Choroid plexus epithelial cell (primary cell): ENCODE results near the gene SSBP2.

Source experiments
- DNase-seq: peaks from one replicate; pipeline ENCODE4 v3.0.0-alpha.2; 2010; ENCODE audit warnings: low read depth
- H3K4me3 ChIP-seq: 2 replicates; pipeline ENCODE4 v1.5.1; 2011; ENCODE audit warnings: low read depth, mild to moderate bottlenecking, control low read depth, low read length, moderate library complexity
- CTCF ChIP-seq: conservative IDR thresholded peaks from 2 replicates; pipeline ENCODE4 v1.5.1; 2011; ENCODE audit warnings: low read depth, mild to moderate bottlenecking, control low read depth, inconsistent platforms, low read length, moderate library complexity

SSBP2 gene

GRCh38 chr5:81778642-81779041, 27.7 kb upstream of the SSBP2 start:
- DNase-seq, result peak; percentile 58
- H3K4me3 ChIP-seq, result no peak overlapping the region

DNA sequence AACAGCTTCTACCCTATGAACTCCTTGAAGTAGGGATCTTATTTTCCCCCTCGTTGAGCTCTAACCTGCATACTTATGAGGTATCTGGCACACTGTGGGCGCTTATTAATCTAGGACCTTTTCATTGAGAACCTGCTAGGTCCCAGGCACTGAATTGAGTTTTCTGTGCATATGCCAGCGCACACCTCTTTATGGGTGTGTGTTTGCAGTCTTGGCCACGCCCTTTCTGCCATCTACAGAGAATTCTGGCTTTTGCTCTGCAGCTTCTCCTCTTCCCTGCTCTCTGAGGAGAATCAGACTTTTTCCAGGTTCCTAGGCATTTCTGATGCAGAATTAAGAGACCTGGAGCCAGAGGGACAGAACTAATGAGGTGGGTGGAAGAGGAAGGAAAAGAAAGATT, 25.4 kb upstream of the SSBP2 start:
- DNase-seq, result no peak
- H3K4me3 ChIP-seq, result no peak overlapping the region
- no peak for TF ChIP-seq CTCF

More at GRCh38 chr5:81778642-81779041, 27.7 kb upstream of the SSBP2 start:
- no peak for TF ChIP-seq CTCF

- DNase-seq, result no peak
- H3K4me3 ChIP-seq, result no peak overlapping the region
- TF ChIP-seq CTCF, result no peak
These were observed 23.5 kb upstream of the SSBP2 start for GRCh38 chr5:81774374-81774773.

DNA sequence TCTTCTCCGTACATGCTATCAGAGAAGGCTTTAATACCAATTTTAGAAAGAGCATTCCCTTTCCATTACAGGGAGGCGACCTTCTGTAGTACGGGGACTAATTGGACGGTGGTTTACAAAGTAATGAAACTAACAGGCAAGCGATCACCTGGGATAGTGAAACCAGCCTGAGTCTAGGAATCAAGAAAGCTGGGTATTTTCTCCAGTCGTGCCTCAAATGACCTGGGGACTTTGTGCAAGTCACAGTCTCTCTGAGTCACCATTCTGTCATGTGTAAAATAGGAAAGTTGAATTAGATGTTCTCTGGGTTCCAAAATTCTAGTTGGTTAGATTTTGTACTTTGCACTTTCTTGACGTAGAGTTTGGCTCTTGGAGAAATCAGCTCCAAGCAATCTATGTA, 22.7 kb upstream of the SSBP2 start:
- DNase-seq, result no peak
- no peak for TF ChIP-seq CTCF
- no peak overlapping the region for H3K4me3 ChIP-seq

DNA sequence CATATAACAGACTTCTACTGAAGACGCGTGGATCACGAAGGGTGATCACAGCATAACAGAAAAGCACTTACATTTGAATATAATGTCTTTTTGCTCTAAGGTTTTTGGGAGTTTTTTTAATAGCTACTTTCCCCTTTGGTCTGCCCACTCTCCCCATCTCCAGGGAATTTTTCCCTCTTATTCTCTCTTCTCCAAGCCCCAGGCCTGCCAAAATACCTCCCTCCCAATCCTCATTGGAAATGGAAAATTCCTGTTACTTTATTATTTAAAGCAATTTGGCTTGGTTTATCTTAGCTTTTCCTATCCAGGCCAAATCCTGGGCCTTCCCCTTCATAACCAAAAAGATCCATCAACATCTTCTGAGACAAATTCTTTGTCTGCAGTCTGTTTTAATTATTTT, 22.3 kb upstream of the SSBP2 start:
- H3K4me3 ChIP-seq, result no peak overlapping the region
- TF ChIP-seq CTCF, result no peak
- DNase-seq, result no peak

- TF ChIP-seq CTCF, result no peak
- no peak for DNase-seq
- H3K4me3 ChIP-seq, result no peak overlapping the region
These were observed 21.6 kb upstream of the SSBP2 start for GRCh38 chr5:81772488-81772887.

GRCh38 chr5:81768935-81769452, 18.1 kb upstream of the SSBP2 start:
- no peak overlapping the region for H3K4me3 ChIP-seq
- no peak for TF ChIP-seq CTCF
- peak; percentile 91 for DNase-seq
